Activated naive CD8-positive, alpha-beta T cell (primary cell): Measurements from ENCODE around the gene LRIG3.
"Not testable (repeated sequence)": the region's sequence is repeated elsewhere in the genome, so short reads cannot be mapped to it uniquely, and the experiment has no call there.

Source experiments
- H3K27ac Mint-ChIP-seq: one replicate; pipeline ENCODE4 v1.8.0; 2021; ENCODE audit warnings: mixed read lengths
- H3K27me3 Mint-ChIP-seq: one replicate; pipeline ENCODE4 v1.8.0; 2021; ENCODE audit warnings: mixed read lengths
- H3K36me3 Mint-ChIP-seq: one replicate; pipeline ENCODE4 v1.8.0; 2021; ENCODE audit warnings: mixed read lengths
- H3K4me1 Mint-ChIP-seq: one replicate; pipeline ENCODE4 v1.8.0; 2021; ENCODE audit warnings: low read depth, mixed read lengths
- H3K4me3 Mint-ChIP-seq: one replicate; pipeline ENCODE4 v1.8.0; 2021; ENCODE audit warnings: mild to moderate bottlenecking, mixed read lengths
- H3K9me3 Mint-ChIP-seq: one replicate; pipeline ENCODE4 v1.8.0; 2021; ENCODE audit warnings: low read depth, mixed read lengths

The LRIG3 gene

DNA sequence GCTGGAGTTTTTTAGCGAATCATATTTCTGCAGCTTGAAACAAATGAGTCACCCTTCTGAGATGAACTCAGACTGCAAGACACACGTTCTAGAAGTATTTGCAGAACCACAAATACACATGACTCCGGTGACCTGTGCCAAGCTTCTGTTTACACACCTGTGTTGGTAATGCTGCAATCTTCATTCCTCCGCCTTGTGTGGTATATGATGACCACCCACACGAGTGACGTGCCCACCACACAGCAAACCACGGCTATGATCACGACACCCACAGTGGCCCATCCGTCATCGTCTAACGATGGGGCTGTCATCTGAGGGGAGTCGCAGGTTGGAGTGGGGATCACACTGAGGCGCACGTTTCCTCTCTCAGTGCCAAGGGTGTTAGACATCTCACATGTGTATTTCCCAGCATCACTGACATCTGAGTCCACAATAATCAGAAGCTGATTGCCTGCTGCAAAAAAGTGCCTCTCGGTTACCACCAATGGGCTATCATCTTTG lies 43.0 kb downstream of the LRIG3 start:
- no peaks in the 10 kb centered on the region for H3K36me3 Mint-ChIP-seq
- no peaks in the 10 kb centered on the region for H3K27me3 Mint-ChIP-seq
- H3K4me3 Mint-ChIP-seq: no peak overlapping the region
- peaks cover 8% of the 10 kb centered on the region for H3K9me3 Mint-ChIP-seq
- no peaks in the 10 kb centered on the region for H3K4me1 Mint-ChIP-seq
- no peak overlapping the region for H3K27ac Mint-ChIP-seq

DNA sequence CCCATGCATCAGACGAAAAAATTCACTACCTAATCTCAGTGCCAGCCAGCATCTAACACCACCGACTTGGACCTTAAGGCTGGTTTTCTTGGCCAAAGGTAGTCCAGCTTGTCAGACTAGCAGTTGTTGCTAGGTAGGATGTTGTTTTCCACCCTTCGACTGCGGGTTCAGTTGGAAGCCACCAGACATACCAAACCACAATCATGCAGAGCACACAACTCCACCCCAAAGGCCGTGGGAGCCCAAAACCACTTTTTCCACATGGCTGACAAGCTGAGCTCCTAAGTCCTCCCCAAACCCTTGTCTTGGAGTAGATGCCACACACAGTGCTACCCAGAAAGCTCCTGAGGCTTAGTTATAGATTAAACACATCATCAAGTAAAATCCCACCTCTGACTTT lies 46.8 kb downstream of the LRIG3 start:
- no peaks in the 10 kb centered on the region for H3K27me3 Mint-ChIP-seq
- no peak overlapping the region for H3K27ac Mint-ChIP-seq
- H3K4me1 Mint-ChIP-seq: no peaks in the 10 kb centered on the region
- H3K4me3 Mint-ChIP-seq: no peak overlapping the region
- no peaks in the 10 kb centered on the region for H3K36me3 Mint-ChIP-seq
- no peaks in the 10 kb centered on the region for H3K9me3 Mint-ChIP-seq

DNA sequence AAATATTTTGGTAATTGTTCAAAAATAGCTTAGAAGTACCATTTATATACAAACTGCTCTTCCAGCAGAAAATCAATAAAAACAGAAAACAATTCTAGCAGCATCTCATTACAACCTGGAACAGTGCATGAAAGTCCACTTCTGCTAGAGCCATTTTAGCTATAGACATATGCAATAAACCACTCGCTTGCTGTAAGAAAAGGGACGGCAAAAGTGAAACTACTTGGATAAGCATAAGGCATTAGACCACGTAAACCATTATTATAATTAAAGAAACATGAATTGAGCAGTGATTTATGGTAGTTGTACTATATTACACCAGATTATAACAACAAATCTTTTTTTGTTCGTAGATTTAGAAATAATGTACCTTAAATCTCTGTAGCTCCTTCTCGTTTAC lies 48.7 kb downstream of the LRIG3 start:
- Mint-ChIP-seq H3K9me3 (no peaks in the 10 kb centered on the region), H3K36me3 (no peaks in the 10 kb centered on the region), H3K4me1 (no peaks in the 10 kb centered on the region), H3K27ac (no peak overlapping the region), H3K27me3 (no peaks in the 10 kb centered on the region), H3K4me3 (no peak overlapping the region)

DNA sequence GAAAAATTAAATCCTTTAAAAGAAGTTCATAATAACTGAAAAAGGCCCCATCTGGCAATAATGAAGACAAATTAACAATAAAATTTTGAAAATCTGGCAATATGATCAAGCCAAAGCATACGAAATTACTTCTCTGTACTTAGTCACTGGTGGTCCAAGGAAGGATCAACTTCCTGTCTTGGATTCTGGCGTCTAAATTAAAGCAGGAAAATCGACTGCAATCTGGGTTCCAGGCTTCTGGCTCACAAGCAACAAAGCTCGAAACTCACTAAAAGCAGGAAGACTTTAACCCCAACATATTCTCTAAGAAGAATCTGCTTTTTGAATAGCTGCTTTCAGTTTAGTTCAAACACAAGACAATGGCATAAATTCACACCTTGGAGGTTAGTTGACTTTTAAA lies 49.7 kb downstream of the LRIG3 start:
- Mint-ChIP-seq H3K4me1 (no peaks in the 10 kb centered on the region), H3K27ac (no peak overlapping the region), H3K9me3 (no peaks in the 10 kb centered on the region), H3K4me3 (no peak overlapping the region), H3K36me3 (no peaks in the 10 kb centered on the region), H3K27me3 (no peaks in the 10 kb centered on the region)

DNA sequence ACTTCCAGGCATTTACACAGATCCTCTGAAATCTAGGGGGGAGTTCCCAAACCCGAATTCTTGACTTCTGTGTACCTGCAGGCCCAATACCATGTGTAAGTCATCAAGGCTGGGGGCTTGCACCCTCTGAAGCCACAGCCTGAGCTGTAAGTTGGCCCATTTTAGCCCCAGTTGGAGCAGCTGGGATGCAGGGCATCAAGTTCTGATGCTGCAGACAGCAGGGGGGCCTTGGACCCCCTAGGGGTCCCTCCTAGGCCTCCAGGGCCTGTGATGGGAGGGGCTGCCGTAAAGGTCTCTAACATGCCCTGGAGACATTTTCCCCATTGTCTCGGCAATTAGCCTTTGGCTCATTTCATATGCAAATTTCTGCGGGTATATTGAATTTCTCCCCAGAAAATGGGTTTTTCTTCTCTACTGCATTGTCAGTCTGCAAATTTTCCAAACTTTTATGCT lies 59.5 kb downstream of the LRIG3 start:
- Mint-ChIP-seq H3K4me3 (no peak overlapping the region), H3K36me3 (no peaks in the 10 kb centered on the region), H3K9me3 (no peaks in the 10 kb centered on the region), H3K27me3 (no peaks in the 10 kb centered on the region), H3K4me1 (no peaks in the 10 kb centered on the region), H3K27ac (no peak overlapping the region)

DNA sequence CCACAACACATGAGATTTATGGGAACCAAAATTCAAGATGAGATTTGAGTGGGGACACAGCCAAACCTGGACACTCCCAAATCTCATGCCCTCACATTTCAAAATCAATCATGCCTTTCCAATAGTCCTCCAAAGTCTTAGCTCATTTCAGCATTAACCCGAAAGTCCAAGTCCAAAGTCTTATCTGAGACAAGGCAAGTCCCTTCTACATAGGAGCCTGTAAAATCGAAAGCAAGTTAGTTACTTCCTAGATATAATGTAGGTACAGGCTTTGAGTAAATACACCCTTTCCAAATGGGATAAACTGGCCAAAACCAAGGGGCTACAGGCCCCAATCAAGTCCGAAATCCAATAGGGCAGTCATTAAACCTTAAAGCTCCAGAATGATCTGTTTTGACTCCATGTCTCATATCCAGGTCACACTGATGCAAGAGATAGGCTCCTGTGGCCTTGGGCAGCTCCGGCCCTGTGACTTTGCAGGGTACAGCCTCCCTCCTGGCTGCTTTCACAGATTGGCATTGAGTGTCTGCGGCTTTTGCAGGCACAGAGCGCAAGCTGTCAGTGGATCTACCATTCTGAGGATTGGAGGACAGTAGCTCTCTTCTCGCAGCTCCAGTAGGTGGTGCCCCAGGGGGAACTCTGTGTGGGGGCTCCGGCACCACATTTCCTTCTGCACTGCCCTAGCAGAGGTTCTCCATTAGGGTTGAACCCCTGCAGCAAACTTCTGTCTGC lies 60.1 kb downstream of the LRIG3 start:
- no peaks in the 10 kb centered on the region for H3K9me3 Mint-ChIP-seq
- no peak overlapping the region for H3K4me3 Mint-ChIP-seq
- no peaks in the 10 kb centered on the region for H3K4me1 Mint-ChIP-seq
- no peak overlapping the region for H3K27ac Mint-ChIP-seq
- H3K27me3 Mint-ChIP-seq: no peaks in the 10 kb centered on the region
- H3K36me3 Mint-ChIP-seq: no peaks in the 10 kb centered on the region

DNA sequence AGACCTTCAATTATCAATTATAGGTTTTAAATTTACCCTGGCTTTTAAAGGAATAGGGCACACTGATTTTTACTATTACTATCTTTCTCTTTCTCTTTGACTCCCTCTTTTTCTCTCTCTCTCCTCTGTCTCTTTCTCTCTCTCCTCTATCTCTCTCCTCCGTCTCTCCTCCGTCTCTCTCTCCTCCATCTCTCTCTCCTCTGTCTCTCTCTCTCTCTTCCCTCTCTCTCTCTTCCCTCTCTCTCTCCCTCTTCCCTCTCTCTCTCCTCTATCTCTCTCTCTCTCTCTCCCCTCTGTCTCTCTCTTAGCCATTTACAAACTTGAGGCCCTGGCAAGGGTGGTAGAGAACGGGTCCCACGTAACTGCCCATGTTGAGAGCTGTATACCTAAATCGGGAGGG lies 62.3 kb downstream of the LRIG3 start:
- H3K36me3 Mint-ChIP-seq: no peaks in the 10 kb centered on the region
- no peak overlapping the region for H3K27ac Mint-ChIP-seq
- H3K27me3 Mint-ChIP-seq: no peaks in the 10 kb centered on the region
- H3K9me3 Mint-ChIP-seq: no peaks in the 10 kb centered on the region
- H3K4me3 Mint-ChIP-seq: no peak overlapping the region
- H3K4me1 Mint-ChIP-seq: no peaks in the 10 kb centered on the region

DNA sequence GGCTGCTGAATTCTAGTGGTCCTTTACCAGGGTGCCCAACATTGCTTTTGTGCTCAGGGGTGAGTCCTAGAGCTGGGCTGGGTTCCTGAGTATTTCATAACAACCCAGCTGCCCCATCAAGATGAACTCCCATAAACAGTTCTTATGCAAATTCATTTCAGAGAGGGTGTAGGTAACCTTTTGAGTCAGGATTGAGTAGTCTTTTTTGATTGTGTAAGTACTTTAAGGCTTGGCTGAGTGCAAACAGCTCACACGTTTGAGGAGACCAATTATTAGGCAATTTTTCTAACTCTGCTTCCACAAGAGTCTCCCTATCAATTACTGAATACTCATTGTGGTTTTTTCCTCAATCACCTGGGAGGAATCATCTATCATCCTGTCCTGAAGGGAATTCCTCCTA lies 63.1 kb downstream of the LRIG3 start:
- H3K36me3 Mint-ChIP-seq, H3K27me3 Mint-ChIP-seq, H3K4me3 Mint-ChIP-seq, H3K4me1 Mint-ChIP-seq, H3K27ac Mint-ChIP-seq, H3K9me3 Mint-ChIP-seq: not testable (repeated sequence)

DNA sequence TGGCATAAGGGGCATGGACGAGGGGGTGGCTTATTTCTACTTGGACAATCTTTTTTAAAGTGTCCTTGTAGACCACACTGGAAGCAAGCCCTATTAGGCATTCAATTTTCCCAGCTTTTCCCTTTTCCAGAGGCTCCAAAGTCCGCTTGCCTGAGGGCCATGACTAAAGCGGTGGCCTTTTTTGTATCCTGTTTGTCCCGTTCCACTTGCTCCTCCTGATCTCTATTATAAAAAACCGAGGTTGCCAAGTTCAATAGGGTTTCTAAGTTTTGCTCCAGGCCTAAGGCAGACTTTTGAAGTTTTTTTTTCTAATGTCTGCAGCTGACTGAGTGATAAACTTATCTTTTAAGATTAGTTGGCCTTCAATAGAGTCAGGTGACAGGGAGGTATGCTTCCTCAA lies 64.7 kb downstream of the LRIG3 start:
- H3K27me3 Mint-ChIP-seq, H3K4me3 Mint-ChIP-seq, H3K4me1 Mint-ChIP-seq, H3K9me3 Mint-ChIP-seq, H3K36me3 Mint-ChIP-seq, H3K27ac Mint-ChIP-seq: not testable (repeated sequence)

DNA sequence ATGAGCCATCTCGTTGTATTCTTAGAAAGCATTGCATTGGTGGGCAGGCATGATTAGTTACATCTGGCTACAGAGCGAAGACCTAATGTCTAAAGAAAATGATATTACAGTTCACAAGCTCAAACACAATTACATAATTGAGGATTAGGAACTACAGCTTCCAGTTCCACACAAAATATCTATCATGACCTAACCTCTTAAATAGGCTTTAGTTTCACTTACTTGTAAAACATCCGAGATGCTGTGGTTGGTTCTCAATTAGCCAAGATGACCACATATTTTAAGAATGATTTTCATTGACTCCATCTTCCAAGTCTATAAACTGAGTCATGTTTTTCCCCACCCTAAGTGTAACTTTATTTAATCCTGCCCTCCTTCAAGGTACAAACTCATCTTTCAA lies 69.5 kb downstream of the LRIG3 start:
- no peaks in the 10 kb centered on the region for H3K27me3 Mint-ChIP-seq
- no peak overlapping the region for H3K4me3 Mint-ChIP-seq
- no peaks in the 10 kb centered on the region for H3K36me3 Mint-ChIP-seq
- no peaks in the 10 kb centered on the region for H3K9me3 Mint-ChIP-seq
- H3K4me1 Mint-ChIP-seq: no peaks in the 10 kb centered on the region
- no peak overlapping the region for H3K27ac Mint-ChIP-seq

DNA sequence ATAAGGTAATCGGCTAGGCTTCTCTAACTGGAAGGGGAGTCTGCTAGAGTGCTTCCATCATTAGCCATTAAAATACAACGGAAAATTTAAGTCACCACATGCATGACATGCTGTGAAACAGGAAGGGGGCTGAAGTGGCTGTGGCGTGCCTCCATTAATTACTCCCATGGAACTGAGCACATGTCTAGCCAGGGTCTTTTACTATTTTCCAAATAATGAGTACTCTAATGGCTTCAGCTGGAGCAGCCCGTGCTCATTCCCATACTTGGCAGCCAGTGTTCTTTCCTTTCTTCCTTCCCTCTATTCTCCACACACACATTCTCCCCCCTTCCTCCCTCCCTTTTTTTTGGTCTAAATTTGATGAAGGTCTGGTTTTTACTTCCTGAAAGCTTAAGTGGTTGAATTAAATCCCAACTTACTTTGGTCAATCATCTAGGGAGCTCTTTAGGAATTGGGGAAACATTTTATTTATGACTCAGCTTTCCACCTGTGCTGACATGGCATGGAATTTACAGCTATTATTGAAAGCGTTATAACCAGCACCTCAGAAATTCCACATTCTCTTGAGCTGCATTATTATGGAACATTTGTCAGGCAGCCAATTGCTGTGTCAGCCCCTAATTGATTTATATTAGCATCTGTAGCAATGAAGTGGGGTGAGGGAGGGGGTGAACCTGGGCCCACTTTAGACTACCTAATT lies 72.3 kb downstream of the LRIG3 start:
- no peaks in the 10 kb centered on the region for H3K9me3 Mint-ChIP-seq
- no peak overlapping the region for H3K4me3 Mint-ChIP-seq
- no peak overlapping the region for H3K27ac Mint-ChIP-seq
- no peaks in the 10 kb centered on the region for H3K36me3 Mint-ChIP-seq
- H3K4me1 Mint-ChIP-seq: no peaks in the 10 kb centered on the region
- no peaks in the 10 kb centered on the region for H3K27me3 Mint-ChIP-seq

DNA sequence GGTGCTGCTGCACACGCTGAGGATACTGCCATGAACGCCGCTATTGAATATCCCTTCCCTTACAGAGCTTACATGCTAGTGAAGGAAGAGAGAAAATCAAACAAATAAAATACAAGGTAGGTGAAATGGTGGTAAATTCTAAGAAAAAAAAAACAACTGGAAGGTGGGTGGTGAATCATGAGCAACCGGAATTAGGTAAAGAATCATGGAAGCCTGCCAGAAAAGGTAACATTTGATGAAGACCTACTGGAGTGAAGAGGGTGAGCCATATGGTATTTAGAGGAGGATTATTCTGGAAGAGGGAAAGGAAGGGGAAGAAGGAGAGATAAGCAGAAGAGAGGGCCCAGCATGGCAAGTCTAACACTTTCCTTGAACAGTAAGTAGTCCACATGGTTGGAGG lies 76.1 kb downstream of the LRIG3 start:
- H3K9me3 Mint-ChIP-seq: peaks cover 5% of the 10 kb centered on the region
- H3K36me3 Mint-ChIP-seq: no peaks in the 10 kb centered on the region
- no peaks in the 10 kb centered on the region for H3K4me1 Mint-ChIP-seq
- no peaks in the 10 kb centered on the region for H3K27me3 Mint-ChIP-seq
- H3K4me3 Mint-ChIP-seq: no peak overlapping the region
- no peak overlapping the region for H3K27ac Mint-ChIP-seq

DNA sequence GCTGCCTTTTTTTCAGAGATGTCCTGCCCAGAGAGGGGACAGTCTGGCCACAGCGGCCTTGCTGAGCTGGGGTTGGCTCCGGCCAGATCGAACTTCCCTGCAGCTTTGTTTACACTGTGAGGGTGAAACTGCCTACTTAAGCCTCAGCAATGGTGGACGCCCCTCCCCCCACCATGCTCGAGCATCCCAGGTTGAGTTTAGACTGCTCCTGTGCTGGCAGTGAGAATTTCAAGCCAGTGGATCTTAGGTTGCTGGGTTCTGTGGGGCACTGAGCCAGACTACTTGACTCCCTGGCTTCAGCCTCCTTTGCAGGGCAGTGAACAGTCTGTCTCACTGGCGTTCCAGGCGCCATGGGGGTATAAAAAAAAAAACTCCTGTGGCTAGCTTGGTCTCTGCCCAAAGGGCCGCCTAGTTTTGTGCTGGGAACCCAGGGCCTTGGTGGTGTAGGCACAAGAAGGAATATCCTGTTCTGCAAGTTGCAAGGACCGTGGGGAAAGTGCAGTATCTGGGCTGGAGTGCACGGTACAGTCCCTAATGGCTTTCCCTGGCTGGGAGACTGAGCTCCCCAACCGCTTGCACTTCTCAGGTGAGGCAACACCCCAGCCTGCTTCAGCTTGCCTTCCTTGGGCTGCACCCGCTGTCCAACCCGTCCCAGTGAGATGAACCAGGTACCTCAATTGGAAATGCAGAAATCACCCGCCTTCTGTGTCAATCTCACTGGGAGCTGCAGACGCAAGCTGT lies 79.1 kb downstream of the LRIG3 start:
- Mint-ChIP-seq H3K4me3 (no peak overlapping the region), H3K27me3 (no peaks in the 10 kb centered on the region), H3K27ac (no peak overlapping the region)

DNA sequence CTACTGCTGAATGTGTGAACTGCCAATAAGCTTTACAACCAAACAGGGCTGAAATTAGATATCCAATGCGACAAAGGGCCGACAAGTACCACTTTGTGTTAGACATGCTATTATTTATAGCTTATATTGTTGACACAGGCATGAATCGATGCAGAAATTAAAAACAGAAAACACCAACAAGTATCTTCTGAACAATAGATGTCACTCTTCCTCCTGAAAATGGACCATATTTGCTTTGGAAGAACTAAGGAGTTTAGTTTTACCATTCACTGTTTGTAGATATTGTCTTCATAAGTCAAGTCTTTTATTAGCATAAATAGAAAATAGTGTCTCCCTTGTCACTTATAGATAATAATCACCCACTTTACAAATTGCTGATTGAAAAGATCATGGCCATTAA lies 86.5 kb downstream of the LRIG3 start:
- Mint-ChIP-seq H3K36me3 (no peaks in the 10 kb centered on the region), H3K27me3 (no peaks in the 10 kb centered on the region), H3K4me1 (no peaks in the 10 kb centered on the region), H3K9me3 (peaks cover 16% of the 10 kb centered on the region), H3K4me3 (no peak overlapping the region), H3K27ac (no peak overlapping the region)

More for the DNA sequence above, 79.1 kb downstream of the LRIG3 start:
- Mint-ChIP-seq H3K4me1 (no peaks in the 10 kb centered on the region), H3K9me3 (peaks cover 14% of the 10 kb centered on the region), H3K36me3 (no peaks in the 10 kb centered on the region)

DNA sequence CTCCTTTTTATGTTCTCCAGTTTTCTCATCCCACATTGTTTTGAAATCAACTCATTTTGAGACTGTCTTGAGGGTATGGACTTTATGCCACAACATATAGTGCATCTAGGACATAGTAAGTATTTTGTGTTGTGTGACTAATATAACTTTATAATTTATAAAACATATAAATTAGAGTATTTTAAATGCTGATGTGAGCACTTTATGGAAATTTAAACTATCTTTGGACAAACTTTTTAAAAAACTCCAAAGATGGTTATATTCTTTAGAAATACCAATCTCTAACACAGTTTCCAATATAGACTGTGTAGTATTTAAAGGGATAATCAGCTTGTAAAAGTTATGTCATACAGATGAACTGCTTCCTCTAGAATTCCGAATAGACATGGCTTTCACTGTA lies 87.4 kb downstream of the LRIG3 start:
- peaks cover 11% of the 10 kb centered on the region for H3K9me3 Mint-ChIP-seq
- H3K27ac Mint-ChIP-seq: no peak overlapping the region
- no peaks in the 10 kb centered on the region for H3K36me3 Mint-ChIP-seq
- H3K4me3 Mint-ChIP-seq: no peak overlapping the region
- H3K4me1 Mint-ChIP-seq: no peaks in the 10 kb centered on the region
- no peaks in the 10 kb centered on the region for H3K27me3 Mint-ChIP-seq
